ENCODE data around the gene LRRC52.

The LRRC52 gene

DNA sequence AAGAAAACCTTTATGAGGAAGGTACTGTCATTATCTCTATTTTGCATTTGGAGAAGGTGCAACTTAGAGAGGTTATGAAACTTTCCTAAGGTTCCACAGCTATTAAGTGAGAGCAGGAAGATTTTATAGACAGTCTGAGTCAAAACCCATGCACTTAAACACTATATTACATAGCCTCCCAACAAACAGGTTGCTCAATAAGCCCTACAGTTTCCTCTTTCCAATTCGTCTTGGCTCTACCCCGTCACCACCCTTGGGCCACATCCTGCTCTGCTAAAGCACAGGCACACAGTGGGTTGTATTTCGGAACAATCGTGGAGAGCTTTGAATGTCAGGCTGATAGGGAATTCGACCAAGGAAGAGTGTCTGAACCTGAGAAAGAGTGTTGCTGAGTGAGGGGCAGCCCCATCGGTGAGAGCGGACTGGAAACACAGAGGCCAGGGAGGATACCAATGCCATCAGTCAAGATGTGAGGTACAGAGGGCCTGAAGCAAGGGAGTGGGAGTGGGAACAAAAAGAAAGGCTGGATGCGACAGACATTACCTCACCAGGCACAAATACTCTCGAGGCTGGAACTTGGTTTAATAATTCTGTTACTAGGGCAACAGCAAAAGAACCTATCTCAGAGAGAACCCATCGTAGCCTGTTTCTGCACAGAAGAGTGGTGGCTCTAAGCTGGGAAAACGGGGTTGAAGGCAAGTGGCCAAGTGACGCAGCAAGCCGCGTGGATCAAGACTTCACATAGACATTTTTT is 6.3 kb upstream of the LRRC52 start:
- no peak for DNase-seq (ENCODE audit: low read depth, low spot score)

DNA sequence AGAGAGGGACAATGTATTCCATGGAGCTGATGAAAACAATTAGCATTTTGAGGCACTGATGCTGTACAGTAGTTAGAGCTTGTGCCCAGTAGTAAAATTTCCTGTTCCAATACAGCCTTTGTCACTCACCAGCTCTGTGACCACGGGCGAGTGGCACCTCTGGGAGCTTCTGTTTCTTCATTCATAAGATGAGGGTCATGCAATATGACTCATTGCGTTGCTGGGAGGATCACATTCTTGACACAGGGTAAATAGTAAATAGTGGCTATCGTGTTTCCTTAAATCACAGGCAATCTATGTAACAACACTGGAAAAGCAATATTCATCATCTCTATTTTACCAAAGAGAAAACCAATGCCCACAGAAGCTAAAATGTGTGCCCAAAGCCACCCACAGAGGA is 4.5 kb upstream of the LRRC52 start:
- no peak for DNase-seq (ENCODE audit: low read depth, low spot score)

DNA sequence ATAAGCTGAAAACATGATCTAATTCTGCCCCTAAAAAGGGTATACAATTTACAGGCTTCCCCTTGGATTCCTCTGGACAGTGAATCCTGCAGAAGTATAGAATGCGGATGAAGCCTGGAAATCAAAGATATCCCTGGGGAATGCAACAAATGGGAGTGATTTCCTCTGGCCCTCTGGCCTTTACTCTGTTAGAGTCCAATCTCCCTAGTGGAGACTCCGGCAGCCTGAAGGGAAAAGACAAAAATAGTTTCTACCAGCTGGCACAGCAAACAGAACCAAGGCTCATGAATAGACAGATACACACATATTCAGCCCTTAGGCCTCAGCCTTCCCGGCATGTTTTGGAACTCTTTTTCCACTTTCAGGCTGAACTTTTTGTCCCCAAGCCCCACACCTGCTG is 3.9 kb upstream of the LRRC52 start:
- DNase-seq (ENCODE audit: low read depth, low spot score) = no peak

DNA sequence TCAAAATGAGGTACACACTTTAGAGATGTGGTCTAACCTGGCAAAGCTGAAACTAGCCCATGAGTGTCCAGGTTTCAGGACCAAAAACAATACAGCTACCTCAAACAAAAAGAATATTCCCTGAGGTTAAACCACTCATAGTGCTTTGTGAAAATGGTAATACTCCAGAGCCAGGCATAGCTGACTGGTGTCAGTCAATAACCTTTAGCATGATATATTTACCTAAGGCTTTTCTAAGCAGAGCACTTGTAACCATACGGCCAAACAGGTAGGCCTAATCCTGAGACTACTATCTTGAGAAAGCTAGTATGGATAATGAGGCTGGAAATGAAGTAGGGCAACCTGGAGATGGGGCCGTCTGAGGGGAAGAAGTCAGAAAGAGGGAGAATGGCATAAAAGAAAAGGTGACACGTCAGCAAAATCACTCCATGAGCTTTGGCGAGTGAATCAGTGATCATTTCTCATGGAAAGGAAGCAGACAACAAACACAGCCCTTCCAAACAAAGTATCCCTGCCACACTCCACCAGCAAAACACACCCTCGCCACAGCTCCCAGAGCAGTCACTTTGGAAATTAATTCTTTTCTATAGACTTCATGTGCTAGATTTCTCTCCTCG is 1.7 kb upstream of the LRRC52 start:
- no peak for DNase-seq (ENCODE audit: low read depth, low spot score)

DNA sequence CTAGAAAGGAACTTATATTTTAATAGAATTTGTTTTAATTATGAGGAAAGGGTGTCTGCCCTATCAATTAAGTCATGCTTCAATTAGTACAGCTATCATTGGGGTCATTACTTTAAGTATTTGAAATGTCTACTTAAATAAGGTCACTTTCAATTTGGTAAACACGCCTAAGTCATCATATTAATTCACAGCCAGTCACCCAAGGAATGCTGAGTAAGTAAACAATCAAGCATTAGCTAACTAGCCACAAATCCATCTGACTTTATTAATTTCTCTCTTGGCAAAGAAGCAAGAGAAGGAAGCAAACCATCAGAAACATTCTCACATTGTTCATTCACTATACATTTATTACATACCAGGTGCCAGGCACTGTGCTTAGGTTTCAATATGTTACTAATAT is 1.2 kb upstream of the LRRC52 start:
- DNase-seq (ENCODE audit: low read depth, low spot score) = no peak

DNA sequence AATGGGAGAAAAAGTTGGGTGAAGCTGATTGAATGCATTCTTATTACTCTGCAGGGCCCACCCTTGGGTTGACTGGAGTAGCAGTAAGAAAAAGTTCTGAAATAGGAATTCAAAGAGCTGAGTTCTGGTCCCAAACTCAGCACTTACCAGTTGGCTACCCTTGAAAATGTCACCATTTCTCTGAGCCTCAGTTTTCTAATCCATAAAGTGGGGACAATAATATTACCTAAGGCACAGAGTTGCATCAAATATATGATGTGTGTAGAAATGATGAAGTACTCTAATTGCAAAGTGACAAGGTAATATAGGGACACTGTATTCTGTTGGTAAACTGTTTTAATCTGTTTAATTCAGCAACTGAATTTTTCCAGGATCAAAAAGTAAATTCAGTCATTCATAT is 1.2 kb downstream of the LRRC52 start:
- DNase-seq (ENCODE audit: low read depth, low spot score) = no peak

DNA sequence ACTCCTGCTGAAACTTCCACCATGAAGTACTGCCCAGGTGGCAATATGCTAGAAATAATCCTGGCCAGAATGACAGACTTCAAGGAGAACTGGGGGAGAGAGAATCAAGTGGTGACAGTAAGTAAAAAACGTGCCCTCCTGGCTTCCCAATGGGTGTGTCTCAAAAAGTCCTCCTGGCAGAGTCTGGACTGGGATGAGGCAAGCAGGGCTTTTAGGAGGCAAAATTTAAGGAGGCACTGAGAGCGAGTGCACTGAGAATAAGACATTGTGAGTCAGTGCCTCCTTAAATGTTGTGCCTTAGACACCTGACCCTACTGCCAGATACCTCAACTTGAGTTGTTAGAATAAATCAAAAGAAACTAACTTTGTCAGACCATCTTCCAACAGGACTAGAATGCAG is 2.2 kb downstream of the LRRC52 start:
- no peak for DNase-seq (ENCODE audit: low read depth, low spot score)

DNA sequence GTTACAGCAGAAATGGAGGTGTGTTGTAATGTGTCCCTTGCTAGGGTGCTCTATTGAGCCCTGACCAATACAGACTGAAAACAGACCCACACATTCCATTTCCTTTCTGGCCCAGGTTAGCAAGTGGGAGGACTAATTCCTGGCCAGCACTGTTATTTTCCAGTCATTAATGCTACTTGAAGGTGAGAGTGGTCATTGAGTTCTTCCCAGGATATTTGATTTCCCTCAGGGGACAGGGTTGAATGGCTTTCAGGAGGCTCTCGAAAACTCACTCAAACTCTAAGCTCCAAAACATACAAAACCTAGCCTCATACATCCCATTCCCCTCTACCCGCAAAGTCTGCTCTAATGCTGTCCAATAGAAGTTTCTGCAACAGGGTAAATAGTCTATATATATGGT is 6.2 kb downstream of the LRRC52 start:
- no peak for DNase-seq (ENCODE audit: low read depth, low spot score)

DNA sequence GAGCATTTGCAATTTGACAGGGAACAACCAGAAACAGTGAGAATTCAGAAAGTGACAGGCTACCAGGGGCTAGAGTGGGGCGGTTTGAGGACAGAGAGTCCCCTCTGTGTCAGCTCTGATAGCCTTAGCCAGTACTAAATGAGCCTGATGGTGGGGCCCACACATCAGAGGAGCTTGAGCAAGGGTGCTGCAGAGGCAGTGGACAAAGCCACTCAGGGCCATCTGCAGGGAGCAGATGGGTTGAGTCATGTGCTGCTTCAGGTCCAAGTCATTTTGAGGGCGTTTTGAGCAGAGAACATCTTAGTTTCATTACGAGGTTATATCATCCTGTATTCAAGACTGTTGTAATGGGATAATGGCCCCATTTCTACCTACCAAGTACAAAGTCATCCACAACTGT is 7.7 kb downstream of the LRRC52 start:
- no peak for DNase-seq (ENCODE audit: low read depth, low spot score)

DNA sequence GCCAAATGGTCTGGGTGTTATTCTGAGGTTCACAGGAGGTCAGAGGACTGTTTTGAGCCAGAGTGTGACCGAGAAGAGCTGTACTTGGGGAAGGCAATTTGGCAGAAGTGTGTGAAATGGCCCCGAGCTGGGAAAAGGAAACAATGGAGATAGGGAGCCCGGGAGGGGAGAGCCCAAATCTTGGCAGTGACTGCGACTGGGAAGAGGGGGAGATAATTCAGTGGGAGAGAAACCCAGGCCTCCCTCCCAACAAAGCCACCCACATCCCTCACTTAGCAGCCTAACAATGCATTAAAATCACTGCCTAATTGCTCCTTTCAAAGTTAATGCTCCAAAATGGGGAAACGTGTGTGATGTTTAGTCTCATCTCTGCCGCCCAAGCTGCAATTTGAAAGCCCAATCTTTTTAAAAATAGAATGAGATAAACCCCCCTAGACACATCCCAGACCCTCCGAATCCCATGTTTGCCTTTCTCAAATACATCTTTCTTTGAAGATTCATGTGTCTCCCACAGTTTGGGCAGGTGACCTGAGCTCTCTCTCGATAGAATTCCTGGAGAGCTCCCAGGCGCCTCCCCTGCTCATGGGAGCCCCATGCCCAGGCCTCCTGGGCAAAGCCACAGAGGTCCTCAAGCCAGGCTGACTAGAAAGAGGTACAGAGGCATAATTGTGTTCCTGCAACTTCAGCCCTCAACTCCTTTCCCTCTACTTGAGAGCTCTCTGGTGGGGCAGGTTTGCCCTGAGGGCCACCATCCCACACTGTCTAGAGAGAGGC is 17.3 kb downstream of the LRRC52 start:
- DNase-seq (ENCODE audit: low read depth, low spot score) = no peak

DNA sequence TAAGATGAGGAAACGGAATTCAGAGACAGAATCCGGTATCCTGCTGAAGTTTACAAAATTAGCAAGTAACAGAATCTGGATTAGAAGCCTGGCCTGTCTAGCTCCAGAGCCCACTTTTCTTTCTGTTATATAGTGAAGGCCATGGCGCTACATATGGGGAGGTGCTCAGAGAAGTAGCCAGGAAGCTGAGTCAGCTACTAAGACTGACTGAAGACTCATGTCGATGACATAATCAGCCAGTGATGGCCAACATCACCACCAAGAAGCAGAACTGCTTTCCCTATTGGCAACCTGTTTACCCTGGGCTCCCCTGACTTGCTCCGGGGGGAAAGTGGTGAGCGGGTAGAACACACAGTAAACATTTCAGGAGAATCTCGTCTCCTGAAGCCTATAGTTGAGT is 18.8 kb downstream of the LRRC52 start:
- DNase-seq (ENCODE audit: low read depth, low spot score) = no peak

DNA sequence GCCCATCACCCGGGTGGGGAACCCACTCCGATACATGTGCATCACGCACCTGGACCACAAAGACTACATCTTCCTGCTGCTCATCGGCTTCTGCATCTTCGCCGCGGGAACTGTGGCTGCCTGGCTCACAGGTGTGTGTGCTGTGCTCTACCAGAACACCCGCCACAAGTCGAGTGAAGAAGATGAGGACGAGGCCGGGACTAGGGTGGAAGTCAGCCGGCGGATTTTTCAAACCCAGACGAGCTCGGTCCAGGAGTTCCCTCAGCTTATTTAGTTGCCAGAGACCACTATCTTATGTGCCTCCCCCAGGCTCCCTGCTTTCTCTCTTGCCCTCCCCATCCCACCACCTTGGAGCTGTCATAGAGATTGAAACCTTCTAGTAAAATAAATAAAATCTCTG is 19.8 kb downstream of the LRRC52 start:
- no peak for DNase-seq (ENCODE audit: low read depth, low spot score)

DNA sequence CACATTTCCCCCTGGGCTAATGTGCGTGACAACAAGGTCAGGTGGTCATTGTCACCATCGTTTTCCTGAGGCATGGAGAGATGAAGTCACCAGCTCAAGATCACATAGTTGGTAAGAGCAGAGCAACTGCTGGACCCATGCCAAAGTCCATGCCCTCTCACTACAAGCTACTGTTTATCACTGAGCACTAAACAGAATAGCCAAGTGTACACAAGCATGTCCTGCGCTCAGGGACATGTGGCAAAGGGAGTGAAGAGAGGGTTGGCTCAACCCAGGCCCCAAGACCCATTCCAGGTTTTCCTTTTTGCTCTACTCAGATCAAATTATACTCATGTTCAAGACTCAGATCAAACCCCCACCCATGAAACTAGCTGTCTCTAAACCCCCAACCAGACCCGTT is 20.8 kb downstream of the LRRC52 start:
- DNase-seq (ENCODE audit: low read depth, low spot score) = no peak

DNA sequence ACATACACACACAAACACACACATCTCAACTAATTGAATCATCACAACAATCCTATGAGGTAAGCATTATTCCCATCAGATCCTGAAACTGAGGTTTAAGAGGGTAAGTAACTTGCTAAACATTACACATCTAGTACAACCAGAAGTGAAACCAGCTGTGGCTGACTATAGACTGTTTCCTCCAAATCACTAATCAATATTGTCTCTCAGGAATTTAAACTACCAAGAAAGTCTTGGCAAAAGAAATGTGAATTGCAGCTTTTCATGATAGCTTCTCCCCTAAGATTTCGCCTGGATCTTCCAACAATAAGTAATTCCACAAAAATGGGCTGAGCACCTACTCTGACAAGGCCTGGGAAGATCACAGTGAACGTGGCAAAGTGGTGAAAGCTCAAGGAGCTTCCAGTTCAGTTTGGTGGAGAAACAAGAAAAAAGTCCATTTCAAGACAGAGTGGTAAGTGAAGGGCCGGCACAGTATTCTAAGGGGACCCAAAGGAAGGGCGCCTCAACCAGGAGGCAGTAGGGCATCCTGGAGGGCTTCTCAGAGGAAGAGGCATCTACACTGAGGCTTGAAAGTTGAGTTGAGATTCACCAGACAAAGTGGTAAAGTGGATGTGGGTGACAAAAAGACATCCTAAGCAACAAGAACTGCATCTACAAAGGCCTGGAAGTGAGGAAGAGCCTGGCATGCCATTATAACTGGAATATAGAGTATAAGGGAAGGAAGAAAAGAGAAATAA is 22.1 kb downstream of the LRRC52 start:
- no peak for DNase-seq (ENCODE audit: low read depth, low spot score)

DNA sequence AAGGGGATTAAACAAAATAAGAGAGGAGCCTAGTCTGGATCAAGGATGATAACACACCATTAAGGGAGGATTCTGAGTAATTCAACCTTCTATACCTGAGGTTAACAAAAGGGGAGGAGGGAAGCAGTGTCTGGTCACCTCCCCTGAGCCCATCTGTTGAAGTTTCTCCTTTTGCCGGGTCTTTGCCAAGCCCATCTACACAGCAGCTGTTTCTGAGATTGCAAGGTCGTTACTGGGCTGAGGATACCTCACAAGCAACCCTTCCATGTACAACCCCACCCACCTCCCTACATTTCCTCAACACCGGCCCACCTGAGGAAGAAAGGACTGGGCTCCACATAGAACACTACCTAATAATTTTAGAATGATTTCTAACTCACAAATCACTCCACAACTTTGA is 26.3 kb downstream of the LRRC52 start:
- no peak for DNase-seq (ENCODE audit: low read depth, low spot score)

DNA sequence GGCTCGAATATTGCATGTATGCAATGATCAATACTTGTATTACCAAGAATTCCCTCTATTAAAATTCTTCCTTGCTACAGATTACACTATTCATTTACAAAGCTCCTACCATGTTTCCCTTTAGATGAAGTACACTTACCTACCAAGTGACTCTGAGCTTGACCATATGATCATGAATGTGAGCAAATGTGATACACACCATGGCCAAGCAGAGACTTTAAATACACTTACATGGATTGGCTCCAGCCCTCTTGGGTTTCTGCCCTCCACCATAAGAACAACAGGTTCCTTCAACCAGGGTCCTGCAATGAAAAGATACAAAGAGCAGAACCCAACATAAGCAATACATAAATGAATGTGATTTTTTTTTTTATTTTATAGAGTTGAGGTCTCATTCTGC is 30.0 kb downstream of the LRRC52 start:
- DNase-seq (ENCODE audit: low read depth, low spot score) = no peak

DNA sequence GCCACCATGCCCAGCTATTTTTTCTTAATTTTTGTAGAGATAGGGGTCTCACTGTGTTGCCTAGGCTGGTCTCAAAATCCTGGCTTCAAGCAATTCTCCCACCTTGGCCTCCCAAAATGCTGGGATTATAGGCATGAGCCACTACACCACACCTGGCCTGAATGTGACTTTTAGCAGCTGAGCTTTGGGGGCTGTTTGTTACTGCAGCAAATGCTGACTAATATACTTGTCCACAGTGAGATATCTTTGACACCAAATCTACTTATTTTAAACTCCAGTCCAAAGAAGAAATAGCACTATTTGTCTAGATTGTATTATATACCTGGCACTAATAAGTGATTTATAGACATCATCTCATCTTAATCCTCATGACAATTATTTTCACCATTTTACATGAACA is 30.5 kb downstream of the LRRC52 start:
- DNase-seq (ENCODE audit: low read depth, low spot score) = no peak

DNA sequence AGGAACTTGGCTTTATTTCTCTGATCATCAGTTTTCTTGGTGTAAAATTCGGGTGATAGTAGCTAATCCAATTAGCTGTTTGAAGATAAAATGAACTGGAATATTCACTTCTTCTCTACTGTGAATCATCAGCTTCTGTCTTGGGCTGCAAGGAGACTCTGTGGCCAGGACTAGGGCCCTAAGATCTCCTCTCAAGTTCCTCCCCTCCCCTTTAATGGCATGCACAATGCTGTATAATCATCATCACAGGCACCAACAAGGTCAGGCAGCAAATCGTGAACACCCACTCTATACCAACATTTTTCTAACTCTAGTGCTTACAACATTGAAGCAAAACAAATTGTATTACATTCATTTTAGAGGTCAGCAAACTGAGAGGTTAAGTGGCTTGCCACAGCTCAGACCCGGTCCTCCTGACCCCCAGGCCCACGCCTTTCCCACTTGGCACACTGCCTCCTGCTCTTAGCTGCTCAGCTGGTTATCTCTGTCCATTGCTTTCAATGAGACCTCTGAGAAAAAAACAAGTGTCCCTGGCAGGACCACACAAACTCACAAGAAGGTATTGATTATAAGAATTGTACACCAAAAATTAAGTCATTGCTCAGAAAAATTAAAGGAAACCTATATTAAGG is 31.8 kb downstream of the LRRC52 start:
- no peak for DNase-seq (ENCODE audit: low read depth, low spot score)

DNA sequence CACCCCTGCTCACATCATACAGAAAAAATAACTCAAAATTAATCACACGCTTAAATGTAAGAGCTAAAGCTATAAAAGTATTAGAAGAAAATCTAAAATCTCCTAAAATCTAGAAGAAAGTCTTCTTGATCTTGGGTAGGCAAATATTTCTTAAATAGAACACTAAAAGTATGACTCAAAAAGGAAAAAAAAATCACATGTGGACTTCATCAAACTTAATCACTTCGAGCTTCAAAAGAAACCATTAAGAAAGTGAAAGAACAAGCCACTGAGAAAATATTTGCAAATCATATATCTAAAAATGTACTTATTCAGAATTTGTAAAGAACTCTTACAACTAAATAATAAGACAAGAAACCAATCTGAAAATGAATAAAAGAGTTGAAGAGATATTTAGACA is 32.7 kb downstream of the LRRC52 start:
- no peak for DNase-seq (ENCODE audit: low read depth, low spot score)

DNA sequence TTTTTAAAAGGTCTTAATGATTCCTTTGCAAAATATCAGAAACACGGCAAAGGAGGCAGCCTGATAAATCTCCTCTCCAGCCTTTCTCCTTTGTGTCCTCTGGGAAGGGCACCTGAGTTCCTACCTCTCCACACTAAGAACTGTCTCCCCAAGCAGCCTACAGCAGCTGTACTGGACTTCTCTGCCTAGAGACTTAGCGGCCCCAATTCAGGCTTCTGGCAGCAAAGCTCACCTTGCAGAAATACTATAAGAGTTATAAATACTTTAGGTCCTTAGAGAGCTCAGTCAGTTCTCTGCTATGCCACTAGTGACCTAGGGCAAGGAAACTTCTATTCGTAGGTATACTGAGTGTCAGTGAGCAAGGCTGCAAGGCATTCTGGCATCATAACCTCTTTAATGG is 33.9 kb downstream of the LRRC52 start:
- no peak for DNase-seq (ENCODE audit: low read depth, low spot score)

DNA sequence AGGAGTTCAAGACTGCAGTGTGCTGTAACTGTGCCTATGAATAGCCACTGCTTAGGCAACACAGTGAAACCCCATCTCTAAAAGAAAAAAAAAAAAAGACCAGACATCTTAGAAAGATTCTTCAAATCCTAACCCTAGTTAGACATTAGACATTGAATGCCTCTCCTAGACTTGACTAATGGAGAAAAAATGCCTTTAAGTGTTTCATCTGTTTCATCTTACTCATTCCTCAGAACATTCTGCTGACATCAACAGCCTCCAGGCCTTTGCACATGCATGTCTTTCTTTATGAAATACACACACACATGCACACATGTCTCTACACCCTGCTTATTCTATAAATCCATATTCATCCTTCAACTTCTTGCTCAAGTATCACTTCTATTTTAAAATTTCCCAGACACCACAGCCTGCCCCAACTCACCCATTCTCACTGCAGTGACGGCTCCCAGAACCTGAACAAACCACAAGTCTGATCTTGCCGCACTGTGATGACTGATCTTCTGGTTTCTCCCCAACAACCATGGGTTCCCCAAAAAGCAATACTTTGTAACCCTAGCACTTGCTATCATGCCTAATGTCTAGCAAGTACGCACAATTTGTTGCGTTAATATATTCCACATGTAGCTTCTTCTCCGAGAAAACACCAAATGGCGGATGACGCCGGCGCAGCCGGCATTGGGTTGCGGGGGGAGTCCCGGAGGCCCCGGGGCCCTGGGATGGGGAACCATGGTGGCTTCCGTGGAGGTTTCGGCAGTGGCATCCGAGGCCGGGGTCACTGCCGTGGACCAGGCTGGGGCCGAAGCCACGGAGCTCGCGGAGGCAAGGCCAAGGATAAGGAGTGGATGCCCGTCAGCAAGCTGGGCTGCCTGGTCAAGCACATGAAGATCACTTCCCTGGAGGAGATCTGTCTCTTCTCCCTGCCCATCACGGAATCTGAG is 37.4 kb downstream of the LRRC52 start:
- DNase-seq (ENCODE audit: low read depth, low spot score) = no peak
